ENCODE measurements around the gene LTA4H. TPM values are rescaled to one million over a fixed set of nuclear protein-coding genes. Genes with fewer than 3 reads are reported as not detected.

Gene LTA4H
- total RNA-seq, 2 donors from 2014 or later: 112 to 141 TPM

DNA sequence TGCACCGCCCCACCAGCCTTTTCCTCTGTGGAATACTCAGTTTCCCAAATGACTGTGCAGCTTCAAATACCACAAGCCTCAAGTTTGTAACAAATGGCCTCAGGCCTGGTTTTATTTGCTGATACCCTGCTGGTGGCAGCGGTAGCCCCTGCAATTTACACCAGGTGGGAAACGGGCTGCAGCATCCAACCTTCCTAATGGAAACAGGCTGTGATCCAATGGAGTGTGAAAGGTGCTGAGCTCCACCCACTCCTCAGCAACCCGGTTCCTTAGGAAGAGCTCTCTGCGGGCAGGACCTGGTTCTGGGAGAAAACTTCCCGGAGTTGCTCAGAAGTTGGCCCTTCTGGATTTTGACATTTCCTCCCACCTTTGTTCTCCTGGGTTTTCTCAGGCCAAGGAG is 41.7 kb upstream of the LTA4H start:
- no peak overlapping the region for H3K4me3 Mint-ChIP-seq
- Histone ChIP-seq H3K27ac (ENCODE audit: low read depth, low read length) (no peak overlapping the region), H3K27me3 (ENCODE audit: control insufficient read depth, insufficient read depth, low read length, poor library complexity, severe bottlenecking) (no peaks in the 10 kb centered on the region), H3K4me1 (ENCODE audit: control insufficient read depth, insufficient read depth, low read length) (peaks cover 13% of the 10 kb centered on the region), H3K36me3 (ENCODE audit: control insufficient read depth, insufficient read depth, low read length) (no peaks in the 10 kb centered on the region), H3K4me3 (ENCODE audit: low read length) (no peak overlapping the region), H3K9me3 (ENCODE audit: control insufficient read depth, low read length) (no peaks in the 10 kb centered on the region), H3K9ac (ENCODE audit: extremely low read depth, low read length, poor library complexity, severe bottlenecking) (no peak overlapping the region)
- WGBS, 2 experiments (ENCODE audit: insufficient coverage in 1 of 2, insufficient read length in 1 of 2): 88 to 89% methylated on average over 3 to 6 of the region's 6 CpGs
- H3K36me3 Mint-ChIP-seq (ENCODE audit: low read depth): no peaks in the 10 kb centered on the region
- DNase-seq: peak; percentile 71
- H3K9me3 Mint-ChIP-seq: no peaks in the 10 kb centered on the region
- H3K27ac Mint-ChIP-seq: no peak overlapping the region
- no peak for TF ChIP-seq CTCF (conservative IDR thresholded peaks at IDR 0.05)
- peaks cover 21% of the 10 kb centered on the region for H3K4me1 Mint-ChIP-seq
- H3K27me3 Mint-ChIP-seq (ENCODE audit: insufficient read depth): no peaks in the 10 kb centered on the region

DNA sequence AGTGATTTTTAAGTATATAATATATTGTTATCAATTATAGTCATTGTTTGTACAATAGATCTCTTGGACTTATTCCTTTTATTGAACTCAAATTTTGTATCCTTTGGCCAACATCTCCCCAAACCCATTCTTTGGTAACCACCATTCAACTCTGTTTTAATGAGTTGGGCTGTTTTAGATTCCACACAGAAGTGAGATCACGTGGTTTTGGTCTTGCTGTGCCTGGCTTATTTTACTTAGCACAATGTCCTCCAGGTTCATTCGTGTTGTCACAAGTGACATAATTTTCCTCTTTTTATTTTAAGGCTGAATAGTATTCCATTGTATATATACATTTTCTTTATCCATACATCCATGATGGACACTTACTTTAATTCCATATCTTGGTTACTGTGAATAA is 40.2 kb upstream of the LTA4H start:
- 100% methylated on average over 1 of the region's 2 CpGs for WGBS, 2 experiments (ENCODE audit: insufficient coverage in 1 of 2, insufficient read length in 1 of 2)
- Histone ChIP-seq H3K36me3 (ENCODE audit: control insufficient read depth, insufficient read depth, low read length) (no peaks in the 10 kb centered on the region), H3K27me3 (ENCODE audit: control insufficient read depth, insufficient read depth, low read length, poor library complexity, severe bottlenecking) (no peaks in the 10 kb centered on the region), H3K27ac (ENCODE audit: low read depth, low read length) (no peak overlapping the region), H3K4me1 (ENCODE audit: control insufficient read depth, insufficient read depth, low read length) (peaks cover 13% of the 10 kb centered on the region), H3K9me3 (ENCODE audit: control insufficient read depth, low read length) (no peaks in the 10 kb centered on the region), H3K4me3 (ENCODE audit: low read length) (no peak overlapping the region), H3K9ac (ENCODE audit: extremely low read depth, low read length, poor library complexity, severe bottlenecking) (no peak overlapping the region)
- TF ChIP-seq CTCF (conservative IDR thresholded peaks at IDR 0.05): no peak
- Mint-ChIP-seq H3K36me3 (ENCODE audit: low read depth) (no peaks in the 10 kb centered on the region), H3K4me3 (no peak overlapping the region), H3K27me3 (ENCODE audit: insufficient read depth) (no peaks in the 10 kb centered on the region), H3K4me1 (peaks cover 19% of the 10 kb centered on the region), H3K9me3 (no peaks in the 10 kb centered on the region), H3K27ac (no peak overlapping the region)
- DNase-seq: no peak

DNA sequence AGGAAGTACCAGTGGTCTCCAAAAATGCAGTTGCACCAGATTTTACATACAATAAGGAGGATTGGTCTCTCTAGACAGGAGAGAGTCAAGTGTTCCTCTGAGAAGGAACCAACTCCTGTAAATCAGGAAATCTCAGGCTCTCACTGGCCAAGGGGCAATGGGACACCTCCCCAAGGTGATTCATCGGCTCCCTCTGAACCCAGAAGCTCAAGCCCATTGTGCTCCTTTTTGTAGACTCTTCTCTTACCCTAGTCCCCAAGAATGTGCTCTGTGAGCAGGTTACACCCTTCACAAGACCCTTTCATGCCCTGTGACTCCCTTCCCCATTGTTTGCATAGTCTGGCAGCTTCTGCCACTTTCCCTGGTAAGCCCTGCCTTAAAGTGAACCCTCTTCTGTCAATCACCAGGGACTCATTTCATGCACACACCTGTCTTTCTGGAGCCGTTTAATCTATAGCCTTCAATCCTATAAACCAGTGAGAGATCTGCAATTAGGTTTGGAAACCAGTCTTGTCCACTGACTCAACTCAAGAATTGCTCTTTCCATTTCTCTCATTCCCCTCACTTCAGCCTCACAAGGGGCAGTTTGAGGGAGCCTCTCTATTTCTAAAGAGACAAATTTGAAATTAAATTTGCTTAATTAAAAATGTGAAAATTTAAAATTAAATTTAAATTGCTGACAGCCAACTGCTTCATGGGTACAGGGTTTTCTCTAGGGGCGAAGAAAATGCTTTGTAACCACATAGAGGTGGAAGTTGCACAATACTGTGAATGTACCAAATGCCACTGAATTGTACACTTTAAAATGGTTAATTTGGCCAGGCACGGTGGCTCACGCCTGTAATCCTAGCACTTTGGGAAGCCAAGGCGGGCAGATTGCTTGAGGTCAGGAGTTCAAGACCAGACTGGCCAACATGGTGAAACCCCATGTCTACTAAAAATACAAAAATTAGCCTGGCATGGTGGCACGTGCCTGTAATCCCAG is 38.3 kb upstream of the LTA4H start:
- H3K9ac ChIP-seq (ENCODE audit: extremely low read depth, low read length, poor library complexity, severe bottlenecking): no peak overlapping the region
- H3K4me3 ChIP-seq (ENCODE audit: low read length): no peak overlapping the region
- peak overlapping the region; percentile 17 for H3K27ac Mint-ChIP-seq
- H3K4me3 Mint-ChIP-seq: no peak overlapping the region
- no peak overlapping the region for H3K27ac ChIP-seq (ENCODE audit: low read depth, low read length)
- peaks cover 13% of the 10 kb centered on the region for H3K4me1 ChIP-seq (ENCODE audit: control insufficient read depth, insufficient read depth, low read length)
- H3K4me1 Mint-ChIP-seq: peaks cover 19% of the 10 kb centered on the region
- H3K36me3 ChIP-seq (ENCODE audit: control insufficient read depth, insufficient read depth, low read length): no peaks in the 10 kb centered on the region
- H3K27me3 Mint-ChIP-seq (ENCODE audit: insufficient read depth): no peaks in the 10 kb centered on the region
- DNase-seq: peak; percentile 69
- no peaks in the 10 kb centered on the region for H3K36me3 Mint-ChIP-seq (ENCODE audit: low read depth)
- WGBS, 2 experiments (ENCODE audit: insufficient coverage in 1 of 2, insufficient read length in 1 of 2): 88 to 95% methylated on average over 7 of the region's 7 CpGs
- H3K27me3 ChIP-seq (ENCODE audit: control insufficient read depth, insufficient read depth, low read length, poor library complexity, severe bottlenecking): no peaks in the 10 kb centered on the region
- no peaks in the 10 kb centered on the region for H3K9me3 ChIP-seq (ENCODE audit: control insufficient read depth, low read length)
- H3K9me3 Mint-ChIP-seq: peaks cover 3% of the 10 kb centered on the region
- no peak for TF ChIP-seq CTCF (conservative IDR thresholded peaks at IDR 0.05)
